HEK293 (cell line): Measurements from ENCODE around the gene EOMES.

Source experiments
- GLIS1 ChIP-seq: fragments of 450-650 bp; formaldehyde crosslinking; IDR thresholded peaks from 2 replicates; pipeline ENCODE4 v1.5.1; 2016; ENCODE audit warnings: missing biosample characterization, missing genetic modification characterization
- KLF16 ChIP-seq: fragments of 450-650 bp; formaldehyde crosslinking; IDR thresholded peaks from 2 replicates; pipeline ENCODE4 v1.5.1; 2017; ENCODE audit warnings: missing biosample characterization, missing genetic modification characterization
- ZFP3 ChIP-seq: fragments of 450-650 bp; formaldehyde crosslinking; IDR thresholded peaks from 2 replicates; pipeline ENCODE4 v1.5.1; 2016; ENCODE audit warnings: low read depth, missing biosample characterization, missing genetic modification characterization
- ZNF211 ChIP-seq: fragments of 450-650 bp; formaldehyde crosslinking; IDR thresholded peaks from 2 replicates; pipeline ENCODE4 v1.5.1; 2016; ENCODE audit warnings: low read depth, missing biosample characterization, missing genetic modification characterization
- ZNF274 ChIP-seq, 2 experiments: fragments of 200-500 bp in 1 of 2; fragments of 450-650 bp in 1 of 2; sonication (Bioruptor generic) in 1 of 2; formaldehyde crosslinking in 1 of 2; IDR thresholded peaks; 2 replicates each; pipeline versions ENCODE4 v1.5.1 to v1.6.1; 2014 to 2016; ENCODE audit warnings: borderline replicate concordance in 1 of 2, inconsistent platforms in 1 of 2, low read length in 1 of 2, missing biosample characterization in 1 of 2, missing genetic modification characterization in 1 of 2
- ZNF433 ChIP-seq: fragments of 450-650 bp; formaldehyde crosslinking; IDR thresholded peaks from 2 replicates; pipeline ENCODE4 v1.5.1; 2016; ENCODE audit warnings: missing biosample characterization, missing genetic modification characterization, low read depth
- ZNF677 ChIP-seq: fragments of 450-650 bp; IDR thresholded peaks from 2 replicates; pipeline ENCODE4 v1.5.0; 2018; ENCODE audit warnings: missing biosample characterization, mild to moderate bottlenecking, missing genetic modification characterization, moderate library complexity
- ZSCAN30 ChIP-seq: fragments of 450-650 bp; IDR thresholded peaks from 2 replicates; pipeline ENCODE4 v1.5.1; 2018; ENCODE audit warnings: missing biosample characterization, mild to moderate bottlenecking, missing genetic modification characterization, moderate library complexity
- TF ChIP-seq, protein P1 (sequence below): fragments of 450-650 bp; formaldehyde crosslinking; IDR thresholded peaks from 2 replicates; pipeline ENCODE4 v1.5.1; 2016; ENCODE audit warnings: missing biosample characterization, missing genetic modification characterization, borderline replicate concordance
- TF ChIP-seq, protein P2 (sequence below): fragments of 450-650 bp; formaldehyde crosslinking; IDR thresholded peaks from 2 replicates; pipeline ENCODE4 v1.5.1; 2016; ENCODE audit warnings: missing biosample characterization, missing genetic modification characterization
- TF ChIP-seq, protein P3 (sequence below): sonication (generic); formaldehyde crosslinking; IDR thresholded peaks from 2 replicates; pipeline ENCODE4 v1.8.1; 2022; ENCODE audit warnings: mild to moderate bottlenecking, moderate library complexity, missing genetic modification reagents

DNA sequence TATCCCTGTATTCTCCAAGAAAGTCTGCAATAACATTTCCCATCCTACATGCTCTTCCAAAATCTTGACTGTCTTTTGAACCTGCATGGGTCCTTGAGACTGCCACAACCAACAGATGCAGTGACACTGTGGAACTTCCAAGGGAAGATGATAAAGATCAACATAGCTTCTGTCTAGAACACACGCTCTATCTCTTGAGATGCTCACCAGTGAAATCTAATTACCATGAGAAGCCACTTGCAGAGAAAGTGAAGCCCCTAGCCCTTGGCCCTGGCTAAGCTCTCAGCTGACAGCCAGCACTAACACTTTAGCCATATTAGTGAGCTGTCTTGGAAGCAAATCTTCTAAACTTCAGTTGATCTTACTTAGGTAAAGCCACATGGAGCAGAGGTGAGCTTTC lies 36.6 kb downstream of the EOMES start:
- TF ChIP-seq KLF16 (tag by site-specific recombination) (no peak), ZSCAN30 (tag by site-specific recombination) (no peak), ZNF433 (tag by site-specific recombination) (no peak), ZNF274 (IDR thresholded peaks at IDR 0.05; ENCODE audit: low read length) (no peak), ZNF274 (tag by site-specific recombination; IDR thresholded peaks at IDR 0.05; ENCODE audit: borderline replicate concordance) (no peak), ZFP3 (no peak), ZNF211 (tag by site-specific recombination) (no peak), ZNF677 (tag by site-specific recombination) (no peak), GLIS1 (tag by site-specific recombination) (no peak)
- TF ChIP-seq, protein P1, sequence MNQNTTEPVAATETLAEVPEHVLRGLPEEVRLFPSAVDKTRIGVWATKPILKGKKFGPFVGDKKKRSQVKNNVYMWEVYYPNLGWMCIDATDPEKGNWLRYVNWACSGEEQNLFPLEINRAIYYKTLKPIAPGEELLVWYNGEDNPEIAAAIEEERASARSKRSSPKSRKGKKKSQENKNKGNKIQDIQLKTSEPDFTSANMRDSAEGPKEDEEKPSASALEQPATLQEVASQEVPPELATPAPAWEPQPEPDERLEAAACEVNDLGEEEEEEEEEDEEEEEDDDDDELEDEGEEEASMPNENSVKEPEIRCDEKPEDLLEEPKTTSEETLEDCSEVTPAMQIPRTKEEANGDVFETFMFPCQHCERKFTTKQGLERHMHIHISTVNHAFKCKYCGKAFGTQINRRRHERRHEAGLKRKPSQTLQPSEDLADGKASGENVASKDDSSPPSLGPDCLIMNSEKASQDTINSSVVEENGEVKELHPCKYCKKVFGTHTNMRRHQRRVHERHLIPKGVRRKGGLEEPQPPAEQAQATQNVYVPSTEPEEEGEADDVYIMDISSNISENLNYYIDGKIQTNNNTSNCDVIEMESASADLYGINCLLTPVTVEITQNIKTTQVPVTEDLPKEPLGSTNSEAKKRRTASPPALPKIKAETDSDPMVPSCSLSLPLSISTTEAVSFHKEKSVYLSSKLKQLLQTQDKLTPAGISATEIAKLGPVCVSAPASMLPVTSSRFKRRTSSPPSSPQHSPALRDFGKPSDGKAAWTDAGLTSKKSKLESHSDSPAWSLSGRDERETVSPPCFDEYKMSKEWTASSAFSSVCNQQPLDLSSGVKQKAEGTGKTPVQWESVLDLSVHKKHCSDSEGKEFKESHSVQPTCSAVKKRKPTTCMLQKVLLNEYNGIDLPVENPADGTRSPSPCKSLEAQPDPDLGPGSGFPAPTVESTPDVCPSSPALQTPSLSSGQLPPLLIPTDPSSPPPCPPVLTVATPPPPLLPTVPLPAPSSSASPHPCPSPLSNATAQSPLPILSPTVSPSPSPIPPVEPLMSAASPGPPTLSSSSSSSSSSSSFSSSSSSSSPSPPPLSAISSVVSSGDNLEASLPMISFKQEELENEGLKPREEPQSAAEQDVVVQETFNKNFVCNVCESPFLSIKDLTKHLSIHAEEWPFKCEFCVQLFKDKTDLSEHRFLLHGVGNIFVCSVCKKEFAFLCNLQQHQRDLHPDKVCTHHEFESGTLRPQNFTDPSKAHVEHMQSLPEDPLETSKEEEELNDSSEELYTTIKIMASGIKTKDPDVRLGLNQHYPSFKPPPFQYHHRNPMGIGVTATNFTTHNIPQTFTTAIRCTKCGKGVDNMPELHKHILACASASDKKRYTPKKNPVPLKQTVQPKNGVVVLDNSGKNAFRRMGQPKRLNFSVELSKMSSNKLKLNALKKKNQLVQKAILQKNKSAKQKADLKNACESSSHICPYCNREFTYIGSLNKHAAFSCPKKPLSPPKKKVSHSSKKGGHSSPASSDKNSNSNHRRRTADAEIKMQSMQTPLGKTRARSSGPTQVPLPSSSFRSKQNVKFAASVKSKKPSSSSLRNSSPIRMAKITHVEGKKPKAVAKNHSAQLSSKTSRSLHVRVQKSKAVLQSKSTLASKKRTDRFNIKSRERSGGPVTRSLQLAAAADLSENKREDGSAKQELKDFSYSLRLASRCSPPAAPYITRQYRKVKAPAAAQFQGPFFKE (tag by site-specific recombination) = no peak
- TF ChIP-seq, protein P2, sequence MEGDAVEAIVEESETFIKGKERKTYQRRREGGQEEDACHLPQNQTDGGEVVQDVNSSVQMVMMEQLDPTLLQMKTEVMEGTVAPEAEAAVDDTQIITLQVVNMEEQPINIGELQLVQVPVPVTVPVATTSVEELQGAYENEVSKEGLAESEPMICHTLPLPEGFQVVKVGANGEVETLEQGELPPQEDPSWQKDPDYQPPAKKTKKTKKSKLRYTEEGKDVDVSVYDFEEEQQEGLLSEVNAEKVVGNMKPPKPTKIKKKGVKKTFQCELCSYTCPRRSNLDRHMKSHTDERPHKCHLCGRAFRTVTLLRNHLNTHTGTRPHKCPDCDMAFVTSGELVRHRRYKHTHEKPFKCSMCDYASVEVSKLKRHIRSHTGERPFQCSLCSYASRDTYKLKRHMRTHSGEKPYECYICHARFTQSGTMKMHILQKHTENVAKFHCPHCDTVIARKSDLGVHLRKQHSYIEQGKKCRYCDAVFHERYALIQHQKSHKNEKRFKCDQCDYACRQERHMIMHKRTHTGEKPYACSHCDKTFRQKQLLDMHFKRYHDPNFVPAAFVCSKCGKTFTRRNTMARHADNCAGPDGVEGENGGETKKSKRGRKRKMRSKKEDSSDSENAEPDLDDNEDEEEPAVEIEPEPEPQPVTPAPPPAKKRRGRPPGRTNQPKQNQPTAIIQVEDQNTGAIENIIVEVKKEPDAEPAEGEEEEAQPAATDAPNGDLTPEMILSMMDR (tag by site-specific recombination) = no peak
- TF ChIP-seq, protein P3, sequence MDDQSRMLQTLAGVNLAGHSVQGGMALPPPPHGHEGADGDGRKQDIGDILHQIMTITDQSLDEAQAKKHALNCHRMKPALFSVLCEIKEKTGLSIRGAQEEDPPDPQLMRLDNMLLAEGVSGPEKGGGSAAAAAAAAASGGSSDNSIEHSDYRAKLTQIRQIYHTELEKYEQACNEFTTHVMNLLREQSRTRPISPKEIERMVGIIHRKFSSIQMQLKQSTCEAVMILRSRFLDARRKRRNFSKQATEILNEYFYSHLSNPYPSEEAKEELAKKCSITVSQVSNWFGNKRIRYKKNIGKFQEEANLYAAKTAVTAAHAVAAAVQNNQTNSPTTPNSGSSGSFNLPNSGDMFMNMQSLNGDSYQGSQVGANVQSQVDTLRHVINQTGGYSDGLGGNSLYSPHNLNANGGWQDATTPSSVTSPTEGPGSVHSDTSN (CRISPR knock-in tag) = no peak
